Activated CD4-positive, CD25-positive, alpha-beta regulatory T cell treated with anti-CD3 and anti-CD28 coated beads, Interleukin-2, amount 50 U/mL, for 24 hours (primary cell): Measurements from ENCODE around the gene MRO.
"Not testable (repeated sequence)": the region's sequence is repeated elsewhere in the genome, so short reads cannot be mapped to it uniquely, and the experiment has no call there.

Experiments
- ATAC-seq, 2 donors: fragments of 150-1000 bp; cut with Tn5 transposase; one replicate each; pipeline ENCODE4 v1.10.0; 2021; ENCODE audit warnings: mild to moderate bottlenecking in 1 of 2, moderate library complexity in 1 of 2

The MRO gene

DNA sequence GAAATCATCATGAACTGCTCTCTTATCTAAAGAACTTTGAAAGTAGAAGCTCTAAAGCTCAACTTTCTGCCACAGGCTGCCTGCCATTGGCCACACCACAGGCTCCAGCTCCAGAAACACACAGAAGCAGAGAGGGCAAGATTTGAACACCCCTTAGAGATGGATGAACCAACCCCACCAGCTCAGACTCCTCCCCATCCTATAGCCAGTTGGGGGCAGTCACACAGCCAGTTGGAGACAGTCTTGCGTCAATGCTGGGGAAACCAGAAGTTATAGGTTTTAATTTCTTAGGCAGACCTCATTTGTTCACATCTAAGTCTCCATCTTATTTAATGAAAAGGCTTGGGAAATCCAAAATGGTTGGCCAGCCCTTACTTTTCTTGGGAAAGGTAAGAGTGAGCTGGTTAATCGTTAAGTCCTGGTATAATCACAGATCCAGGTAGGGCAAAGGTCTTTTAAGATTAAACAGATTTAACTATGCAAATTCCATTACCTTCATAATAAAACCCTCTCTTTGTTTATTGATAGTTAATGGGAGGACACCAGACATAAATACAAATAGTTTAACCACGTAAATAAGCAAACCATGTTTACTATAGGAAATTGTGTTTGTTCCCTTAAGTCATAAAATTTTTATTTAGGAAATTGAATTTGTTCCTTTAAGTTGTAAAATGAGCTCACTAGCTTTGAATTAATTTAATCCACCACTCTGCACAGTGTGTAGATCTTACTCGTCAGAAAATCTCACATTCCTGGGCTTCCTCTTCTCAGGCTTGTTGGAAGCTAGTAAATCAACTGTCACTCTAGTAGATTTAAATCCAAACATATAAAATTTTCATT is 28.0 kb downstream of the MRO start:
- ATAC-seq, result no peak

DNA sequence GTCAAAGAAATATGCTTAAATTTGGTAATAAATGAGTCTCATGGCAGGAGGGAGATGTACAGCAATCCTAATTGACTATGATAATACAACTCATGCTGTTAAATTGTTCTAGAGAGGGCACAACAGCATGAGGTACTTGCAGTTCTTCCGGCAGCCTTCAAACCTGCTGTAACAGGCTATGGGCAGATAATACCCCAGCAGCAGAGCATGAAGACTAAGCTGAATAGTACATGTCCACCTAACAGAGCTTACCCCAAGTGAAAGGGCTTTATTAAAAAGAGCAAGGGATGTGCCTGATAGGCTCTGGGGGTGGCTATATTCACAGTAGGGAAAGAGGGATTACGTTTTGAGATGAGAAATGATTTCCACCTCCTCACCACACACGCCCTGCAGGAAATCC is 28.9 kb downstream of the MRO start:
- ATAC-seq, result no peak

DNA sequence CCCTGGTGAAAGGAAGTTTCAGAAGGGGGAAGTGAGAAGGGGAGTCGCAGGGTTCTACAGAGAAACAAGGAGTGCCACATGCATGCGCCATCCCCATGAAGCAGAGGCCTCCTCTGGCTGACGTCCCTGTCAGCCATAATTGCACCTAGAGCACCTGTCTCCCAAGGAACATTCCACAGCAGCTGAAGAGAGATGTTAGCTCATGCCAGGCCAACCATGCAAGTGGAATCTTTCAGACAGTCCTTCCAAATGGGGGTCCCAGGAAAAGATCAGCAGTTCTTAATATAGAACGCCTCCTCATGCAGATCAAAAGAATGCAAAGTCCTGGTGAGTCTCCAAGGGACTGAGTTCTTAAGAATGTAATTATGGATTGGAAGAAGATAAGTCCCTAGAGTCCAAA is 29.6 kb downstream of the MRO start:
- no peak for ATAC-seq

DNA sequence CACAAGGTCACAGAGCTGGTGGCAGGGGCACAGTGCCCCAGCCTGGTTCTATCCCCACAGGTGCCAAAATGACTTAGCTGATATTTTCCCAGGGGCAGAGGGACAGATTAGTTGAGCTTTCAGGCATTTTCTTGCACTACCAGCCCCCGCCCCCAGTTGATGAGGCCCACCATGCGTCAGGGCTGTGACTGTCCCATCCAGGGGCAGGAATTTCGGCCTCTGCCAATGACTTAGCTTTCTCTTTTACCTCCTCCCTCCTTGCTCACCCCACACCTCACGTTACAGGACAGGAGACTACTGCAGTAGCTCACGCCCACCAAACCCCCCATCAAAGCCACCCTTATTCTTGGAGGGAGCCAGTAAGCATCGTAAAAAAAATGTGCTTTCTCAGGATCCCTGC is 31.5 kb downstream of the MRO start:
- ATAC-seq, result no peak

DNA sequence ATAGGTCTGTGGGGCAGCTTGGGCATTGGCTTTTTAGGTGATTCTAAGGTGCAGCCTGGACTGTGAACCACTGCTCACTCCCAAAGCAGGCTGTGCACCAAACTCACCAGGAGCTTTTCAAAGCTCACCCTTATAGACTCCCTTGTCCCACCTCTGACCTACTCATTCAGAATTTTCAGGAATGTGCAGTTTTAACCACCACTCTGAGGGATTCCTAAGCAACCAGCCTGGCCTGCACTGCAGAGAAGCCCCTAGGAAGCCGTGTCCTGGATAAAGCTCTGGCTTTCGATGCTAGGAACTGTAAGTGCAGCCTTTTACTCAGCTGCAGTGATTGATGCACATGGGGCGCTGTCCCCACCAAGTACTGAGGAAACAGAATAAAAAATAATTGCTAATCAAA is 33.0 kb downstream of the MRO start:
- no peak for ATAC-seq

DNA sequence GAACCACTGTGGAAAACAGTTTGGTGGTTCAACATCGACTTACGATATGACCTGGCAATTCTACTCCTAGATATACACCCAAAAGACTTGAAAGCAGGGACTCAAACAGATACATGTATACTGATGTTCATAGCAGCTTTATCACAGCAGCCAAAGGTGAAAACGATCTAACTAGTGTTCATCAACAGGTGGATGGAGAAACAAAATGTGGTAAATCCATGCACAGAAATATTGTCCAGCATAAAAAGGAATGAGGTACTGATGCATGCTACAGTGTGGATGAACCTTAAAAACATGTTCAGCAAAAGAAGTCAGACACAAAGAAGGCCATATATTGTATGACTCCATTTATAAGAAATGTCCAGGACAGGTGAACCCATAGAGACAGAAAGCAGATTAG is 36.3 kb downstream of the MRO start:
- ATAC-seq, result no peak

DNA sequence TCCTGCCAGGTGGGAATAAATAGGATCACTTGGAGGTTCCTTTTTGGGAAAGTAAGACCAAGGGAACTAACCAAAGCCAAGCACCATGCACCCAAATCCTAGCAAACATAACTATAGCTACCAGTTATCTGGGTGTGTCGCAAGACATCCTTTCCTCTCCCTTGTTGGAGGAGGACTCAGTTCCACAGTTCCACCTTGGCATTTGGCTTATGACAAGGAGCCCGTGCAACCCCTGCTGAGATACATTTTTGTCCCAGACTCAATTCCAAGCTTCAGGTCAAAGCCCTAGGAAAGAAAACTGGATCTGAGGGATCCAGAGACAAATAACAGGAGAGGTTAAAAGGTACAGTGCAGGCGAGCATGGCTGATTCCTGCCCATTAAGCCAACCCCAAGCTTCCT is 40.8 kb downstream of the MRO start:
- not testable (repeated sequence) for ATAC-seq

DNA sequence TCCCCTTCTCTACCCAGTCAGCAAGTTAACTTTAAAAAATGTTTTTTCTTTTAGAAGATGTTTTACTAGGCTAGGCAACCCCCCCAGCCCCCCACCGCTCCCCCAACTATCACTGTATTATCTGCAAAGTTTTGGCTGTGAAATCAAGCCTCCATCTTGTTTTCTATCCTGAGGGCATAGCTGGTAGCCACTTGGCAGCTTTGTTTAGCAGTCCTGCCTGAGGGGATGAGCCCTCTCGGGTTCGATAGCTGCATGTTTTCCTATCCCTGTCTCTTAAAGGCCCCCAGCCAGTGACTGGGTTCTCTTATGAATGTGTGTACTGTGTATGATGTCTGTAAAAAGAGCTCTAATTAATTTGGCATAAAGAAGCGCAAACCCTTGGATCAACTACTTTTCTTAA is 43.4 kb downstream of the MRO start:
- ATAC-seq, result no peak

DNA sequence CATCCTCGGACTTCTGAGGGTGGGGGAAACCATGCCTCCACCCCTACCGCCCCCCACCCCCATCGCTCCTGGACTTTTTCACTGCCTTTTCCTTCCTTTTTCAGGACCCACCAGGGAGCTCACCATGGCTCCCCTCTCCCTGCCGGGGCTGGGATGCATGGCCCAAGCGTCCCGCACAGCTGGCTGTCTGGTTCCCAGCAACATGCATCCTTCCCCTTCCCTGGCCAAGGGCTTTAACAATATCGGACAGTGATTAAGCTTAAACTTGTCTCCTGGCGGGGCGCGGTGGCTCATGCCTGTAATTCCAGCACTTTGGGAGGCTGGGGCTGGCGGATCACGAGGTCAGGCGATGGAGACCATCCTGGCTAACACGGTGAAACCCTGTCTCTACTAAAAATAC is 44.1 kb downstream of the MRO start:
- ATAC-seq, result no peak

DNA sequence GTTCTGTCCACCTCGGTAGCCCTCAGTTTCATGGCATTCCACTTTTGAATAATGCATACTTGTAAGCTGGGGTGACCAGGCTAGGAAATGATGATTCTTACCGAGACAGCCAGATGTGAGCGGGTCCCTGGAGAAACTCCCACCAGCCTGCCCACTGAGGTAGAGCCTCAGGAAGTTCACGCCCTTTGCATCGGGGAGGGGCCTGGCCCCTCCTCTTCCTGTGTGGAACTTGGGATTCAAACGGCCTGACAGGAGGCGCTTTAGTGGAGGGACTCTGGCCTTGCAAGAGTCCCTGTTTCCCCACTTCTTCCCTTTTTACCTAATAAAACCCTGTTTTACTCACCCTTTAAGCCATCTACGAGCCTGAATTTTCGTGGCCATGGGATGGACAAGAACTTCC is 44.6 kb downstream of the MRO start:
- no peak for ATAC-seq

DNA sequence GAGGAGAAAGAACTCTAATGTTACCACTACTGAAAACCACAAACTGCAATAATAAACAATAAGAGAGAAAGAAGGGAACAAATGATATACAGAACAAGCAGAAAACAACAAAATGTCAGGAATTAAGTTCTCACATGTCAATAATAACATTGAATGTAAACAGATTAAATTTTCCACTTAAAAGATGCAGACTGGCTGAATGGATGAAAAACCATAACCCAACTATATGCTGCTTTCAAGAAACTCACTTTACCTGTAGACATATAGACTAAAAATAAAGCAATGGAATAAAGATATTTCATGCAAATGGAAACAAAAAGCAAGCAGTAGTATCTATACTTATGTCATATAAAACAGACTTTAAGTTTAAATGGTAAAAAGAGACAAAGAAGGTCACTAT is 50.4 kb downstream of the MRO start:
- no peak for ATAC-seq

DNA sequence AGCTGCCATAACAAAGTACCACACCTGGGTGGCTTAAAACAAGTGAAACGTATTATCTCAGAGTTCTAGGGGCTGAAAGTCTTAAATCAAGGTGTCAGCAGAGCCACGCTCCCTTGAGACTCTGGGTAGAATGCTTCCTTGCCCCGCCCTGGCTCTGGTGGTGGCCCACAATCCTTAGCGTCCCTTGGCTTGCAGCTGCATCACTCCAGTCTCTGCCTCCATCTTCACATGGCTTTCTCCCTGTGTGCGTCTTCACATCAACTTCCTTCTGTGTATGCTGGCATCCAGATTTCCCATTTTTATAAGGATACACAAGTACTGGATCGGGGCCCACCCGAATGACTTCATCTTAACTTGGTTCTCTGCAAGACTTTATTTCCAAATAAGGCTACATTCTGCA is 62.5 kb downstream of the MRO start:
- ATAC-seq, result no peak

DNA sequence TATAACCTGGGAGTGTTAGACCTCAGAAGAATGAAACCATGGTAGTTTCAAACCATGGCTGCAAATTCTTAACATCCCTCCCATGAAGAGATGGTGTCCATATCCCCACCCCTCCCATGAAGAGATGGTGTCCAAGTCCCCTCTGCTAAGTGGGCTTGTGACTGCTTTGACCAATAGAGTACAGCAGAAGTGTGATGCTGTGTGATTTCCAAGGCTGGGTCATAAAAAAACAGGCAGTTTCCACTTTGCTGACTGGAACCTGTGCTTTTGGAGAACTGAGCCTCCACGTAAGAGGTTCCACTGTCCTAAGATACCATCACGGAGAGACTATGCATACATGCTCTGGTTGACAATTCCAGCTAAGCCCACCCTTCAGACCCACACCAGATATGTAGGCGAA is 65.5 kb downstream of the MRO start:
- no peak for ATAC-seq

DNA sequence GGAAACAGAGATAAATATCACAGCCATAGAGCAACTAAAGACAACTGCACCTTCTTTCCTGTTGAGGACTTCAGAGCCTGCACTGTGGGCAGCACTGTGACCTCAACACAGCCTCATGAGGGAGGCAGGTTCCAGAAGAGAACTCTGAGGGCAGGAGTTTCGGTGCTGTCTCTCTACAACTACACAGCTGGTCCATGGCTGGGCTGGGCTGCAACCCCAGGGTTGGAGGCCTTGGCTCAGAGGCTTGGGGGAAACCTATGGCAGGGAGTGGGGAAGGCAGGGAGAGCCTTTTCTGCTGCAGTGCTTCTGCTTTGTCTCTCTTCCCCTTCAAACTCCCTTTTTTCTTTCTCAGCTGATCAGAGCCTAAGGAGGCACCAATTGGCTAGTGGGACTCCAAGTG is 66.5 kb downstream of the MRO start:
- no peak for ATAC-seq

DNA sequence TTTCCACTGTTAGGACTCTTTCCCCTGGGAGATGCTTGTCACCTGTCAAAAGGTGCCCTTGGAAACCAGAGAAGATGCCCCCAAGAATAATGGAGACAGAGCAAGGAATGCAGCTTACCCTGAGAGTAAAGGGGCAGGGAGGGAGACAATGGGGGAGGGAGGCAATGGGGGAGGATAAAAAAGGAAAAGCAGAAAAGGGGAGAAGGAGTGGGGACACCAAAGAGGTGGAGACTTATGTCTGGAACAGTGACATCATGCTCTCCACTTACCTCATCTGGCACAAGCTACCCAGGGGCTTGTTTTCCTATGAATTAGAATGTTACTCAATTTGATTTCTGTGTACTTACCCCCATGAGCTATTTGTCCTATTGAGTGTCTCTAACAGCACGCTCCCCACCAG is 67.9 kb downstream of the MRO start:
- ATAC-seq, result no peak

DNA sequence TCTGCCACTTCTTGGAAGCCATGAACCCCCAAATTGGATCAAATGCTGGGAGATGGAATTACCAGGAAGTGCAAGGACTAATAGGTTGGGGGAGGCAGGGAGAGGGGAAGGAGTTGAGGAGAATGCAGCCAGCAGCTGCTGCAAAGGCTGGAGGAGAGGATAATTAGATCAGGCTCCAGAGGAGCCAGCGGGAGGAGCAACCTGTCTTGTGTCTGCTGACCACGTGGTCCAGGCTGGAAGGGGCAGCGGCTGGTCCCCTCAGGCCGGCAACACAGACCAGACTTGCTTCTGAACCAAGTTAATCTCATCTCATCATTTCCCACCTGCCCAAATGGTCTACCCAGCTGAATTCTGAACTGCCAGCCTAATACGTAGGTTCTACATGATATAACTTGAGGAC is 68.3 kb downstream of the MRO start:
- ATAC-seq, result no peak

DNA sequence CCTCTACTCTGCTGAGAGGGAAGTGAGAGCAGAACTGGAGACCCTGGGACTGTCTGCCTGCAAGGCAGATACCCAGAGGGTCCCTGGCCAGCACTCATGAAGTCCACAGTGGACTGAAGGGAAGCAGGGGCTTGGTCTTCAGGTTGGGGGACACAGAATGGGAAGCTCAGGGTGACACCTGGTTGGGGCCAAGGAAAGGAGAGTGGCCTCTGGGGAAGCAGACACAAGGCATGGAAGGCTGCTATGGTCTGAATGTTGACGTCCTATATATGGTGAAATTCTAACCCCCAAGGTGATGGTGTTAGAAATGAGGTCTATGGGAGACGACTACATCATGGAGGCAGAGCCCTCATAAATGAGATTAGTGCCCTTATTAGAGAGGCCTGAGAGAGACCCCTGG is 69.3 kb downstream of the MRO start:
- no peak for ATAC-seq

DNA sequence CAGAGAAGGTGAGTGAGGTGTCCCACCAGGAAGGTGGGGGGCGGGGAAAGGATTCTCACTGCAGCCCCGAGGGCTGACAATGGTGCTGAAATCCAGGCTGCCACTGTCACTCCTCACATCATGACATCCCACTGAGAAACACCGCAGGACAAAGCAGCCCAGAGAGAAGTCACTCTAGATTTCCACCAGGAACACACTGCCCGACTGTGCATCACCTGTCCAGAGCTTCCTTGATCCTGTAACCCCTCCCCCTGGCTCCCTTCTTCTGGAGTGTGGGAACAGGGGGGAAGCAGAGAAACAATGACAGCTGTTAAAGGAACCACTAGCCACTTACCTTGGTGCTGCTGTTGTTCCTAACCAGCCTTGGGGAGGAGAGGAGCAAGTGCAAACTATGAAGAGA is 69.9 kb downstream of the MRO start:
- no peak for ATAC-seq

DNA sequence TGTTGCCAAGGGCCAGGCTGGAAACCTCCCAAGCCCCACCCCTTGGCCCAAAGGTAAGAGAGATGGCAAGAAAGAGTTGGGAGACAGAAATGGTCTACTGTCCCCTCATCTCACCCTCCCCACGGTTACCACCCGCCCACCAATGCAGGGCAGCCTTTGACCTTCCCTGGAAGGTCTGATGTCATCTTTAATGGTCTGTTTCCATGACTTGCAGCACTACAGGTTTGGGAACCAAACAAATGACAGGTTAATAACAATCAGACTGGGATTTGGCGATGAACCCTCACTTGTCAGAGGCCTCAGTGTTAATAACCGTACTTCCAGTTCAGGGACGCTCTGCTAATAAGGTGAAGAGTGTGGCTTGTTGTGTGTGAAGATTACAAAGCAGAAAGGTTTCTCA is 70.4 kb downstream of the MRO start:
- ATAC-seq, result no peak

DNA sequence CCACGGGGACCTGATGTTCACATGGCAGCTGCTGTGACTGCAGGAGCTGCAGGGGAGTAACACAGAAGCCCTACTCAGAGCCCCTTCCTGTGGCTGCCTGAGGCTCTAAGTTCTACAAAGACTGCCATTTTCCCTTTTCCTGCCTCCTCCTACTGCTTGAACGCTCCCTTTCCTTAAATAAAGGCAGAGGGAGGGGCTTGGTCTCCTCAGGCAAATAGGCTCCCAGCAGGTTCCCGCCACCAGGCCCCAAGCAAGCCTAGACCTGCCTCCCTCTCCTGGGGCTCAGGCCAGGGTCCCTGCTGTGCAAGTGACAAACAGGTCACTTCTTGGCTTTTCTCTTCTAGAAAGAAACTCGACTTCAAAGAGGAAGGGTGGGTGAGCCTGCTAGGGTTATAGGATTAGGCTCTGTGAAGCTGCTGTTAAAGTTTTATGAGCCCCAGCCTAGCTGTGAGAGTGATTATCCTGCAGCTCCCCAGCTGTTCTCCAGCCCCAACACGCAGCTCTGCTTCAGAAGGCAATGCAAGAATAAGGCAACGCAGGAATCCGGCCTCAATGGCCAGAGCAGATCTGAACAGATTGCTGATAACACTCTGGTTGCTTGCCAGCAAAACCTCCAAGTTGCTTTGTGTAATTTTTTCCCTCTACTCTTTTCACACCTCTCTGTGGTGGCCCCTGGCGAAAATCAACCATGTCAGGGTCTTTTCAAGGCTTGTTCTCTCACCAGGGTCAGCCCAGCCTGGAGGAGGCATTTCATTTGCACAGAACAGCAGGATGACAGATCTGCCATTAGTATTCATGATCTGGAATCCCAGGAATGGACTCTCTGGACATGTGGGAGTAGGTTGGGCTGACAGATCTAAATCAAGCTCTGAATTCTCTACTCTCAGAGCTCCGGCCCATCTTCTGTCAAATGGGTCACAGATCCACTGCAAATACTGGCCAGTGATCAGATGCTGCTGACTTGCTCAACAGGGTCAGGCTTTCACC is 71.3 kb downstream of the MRO start:
- no peak for ATAC-seq

DNA sequence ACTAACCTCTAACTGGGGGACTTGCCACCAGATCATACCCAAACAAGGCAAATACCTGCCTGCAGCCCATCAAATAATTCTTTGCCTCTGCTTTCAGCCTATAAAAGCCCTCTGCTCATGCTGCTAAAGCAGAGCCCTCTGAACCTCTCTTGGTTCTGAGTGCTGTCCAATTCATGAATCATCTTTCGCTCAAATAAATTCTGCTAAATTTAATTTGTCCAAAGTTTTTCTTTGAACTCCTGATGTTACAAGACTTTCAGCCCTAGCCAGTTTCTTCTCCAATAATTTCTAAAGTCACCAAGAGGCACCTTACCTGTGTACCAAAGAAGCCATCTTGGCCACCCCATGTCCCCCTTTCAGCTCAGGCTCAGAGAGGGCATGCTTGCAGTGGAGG is 72.0 kb downstream of the MRO start:
- no peak for ATAC-seq

DNA sequence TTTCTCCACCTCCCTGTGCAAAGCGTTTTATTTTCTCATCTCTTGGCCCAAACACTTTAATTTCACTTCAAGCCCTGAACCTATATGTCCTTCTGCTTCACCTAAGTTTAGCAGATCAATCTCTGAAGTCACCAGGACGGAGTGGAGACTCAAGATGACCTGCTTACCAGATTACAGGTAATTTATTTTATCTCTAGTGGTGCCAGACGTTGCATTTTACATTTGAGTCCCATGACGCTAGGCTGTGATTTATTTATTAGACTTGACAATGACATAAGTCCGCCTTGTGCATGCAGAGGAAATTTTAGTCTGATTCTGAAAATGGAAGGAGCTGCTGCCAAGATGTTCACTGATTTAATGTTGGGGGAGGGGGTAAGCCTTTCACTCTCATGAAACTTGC is 73.9 kb downstream of the MRO start:
- ATAC-seq, result no peak
